Stomach smooth muscle (tissue), 2 donors: ENCODE data around the gene ADIRF.
A peak's percentile ranks its signal among the peaks of the same experiment; 100 is the strongest.
"Not testable (repeated sequence)": the region's sequence is repeated elsewhere in the genome, so short reads cannot be mapped to it uniquely, and the experiment has no call there.

ENCODE experiments used
- H3K27ac ChIP-seq: one replicate; pipeline ENCODE4 v1.7.0; 2013; ENCODE audit warnings: mild to moderate bottlenecking, low read length, inconsistent platforms
- H3K27me3 ChIP-seq, 2 donors: one replicate each; pipeline ENCODE4 v1.7.0; 2013; ENCODE audit warnings: low read length in 2 of 2; ENCODE audit not compliant: insufficient read depth in 2 of 2, control insufficient read depth in 1 of 2
- H3K36me3 ChIP-seq, 2 donors: one replicate each; pipeline ENCODE4 v1.7.0; 2013; ENCODE audit warnings: low read length in 2 of 2; ENCODE audit not compliant: control insufficient read depth in 2 of 2, insufficient read depth in 2 of 2
- H3K4me1 ChIP-seq: one replicate; pipeline ENCODE4 v1.7.0; 2013; ENCODE audit warnings: low read length; ENCODE audit not compliant: control insufficient read depth, insufficient read depth
- H3K4me3 ChIP-seq, 2 donors: one replicate each; pipeline ENCODE4 v1.7.0; 2013; ENCODE audit warnings: low read length in 2 of 2
- H3K9ac ChIP-seq, 2 donors: one replicate each; pipeline ENCODE4 v1.7.0; 2013; ENCODE audit warnings: low read length in 2 of 2, mild to moderate bottlenecking in 1 of 2
- H3K9me3 ChIP-seq, 2 donors: one replicate each; pipeline ENCODE4 v1.7.0; 2013; ENCODE audit warnings: low read length in 2 of 2; ENCODE audit not compliant: control insufficient read depth in 2 of 2
- donor health status: healthy.
- donor health status: Pancreatic carcinoma.

ADIRF gene

GRCh38 chr10:86940076-86940475, 28.2 kb upstream of the ADIRF start:
- H3K9ac ChIP-seq, H3K4me3 ChIP-seq, H3K9me3 ChIP-seq, H3K36me3 ChIP-seq, H3K27ac ChIP-seq: not testable (repeated sequence)
- Histone ChIP-seq H3K4me1 (peaks cover 20% of the 10 kb centered on the region), H3K27me3 (peaks cover 7 to 24% of the 10 kb centered on the region in 2 donors)

DNA sequence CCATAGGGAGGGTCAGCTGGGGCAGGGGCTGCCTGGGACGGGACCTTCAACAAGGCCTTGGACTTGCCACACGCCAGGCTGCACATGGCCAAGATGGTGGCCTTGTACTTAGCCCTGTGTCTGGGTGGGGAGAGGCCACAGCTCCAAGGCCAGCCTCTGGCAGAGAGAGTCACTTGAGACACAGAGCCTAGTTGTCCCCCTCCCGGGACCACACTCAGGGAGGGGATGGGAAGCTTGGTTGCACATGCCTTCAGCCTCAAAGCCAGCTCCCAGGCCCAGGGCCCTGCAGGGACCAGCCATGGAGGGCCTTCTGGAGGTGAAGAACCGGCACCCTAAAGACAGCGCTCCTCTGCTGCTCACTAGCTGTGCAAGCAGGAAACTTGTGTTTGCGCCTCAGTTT, 27.6 kb upstream of the ADIRF start:
- H3K36me3 ChIP-seq = peaks cover 0 to 2% of the 10 kb centered on the region in 2 donors

GRCh38 chr10:86941426-86941825, 26.9 kb upstream of the ADIRF start:
- no peaks in the 10 kb centered on the region for H3K9me3 ChIP-seq
- H3K36me3 ChIP-seq = peaks cover 0 to under 1% of the 10 kb centered on the region in 2 donors
- H3K27me3 ChIP-seq = peaks cover 18 to 24% of the 10 kb centered on the region in 2 donors
- peaks cover 32% of the 10 kb centered on the region for H3K4me1 ChIP-seq
- no peak overlapping the region for H3K4me3 ChIP-seq
- H3K27ac ChIP-seq = no peak overlapping the region
- H3K9ac ChIP-seq = no peak overlapping the region

More for the DNA sequence above, 27.6 kb upstream of the ADIRF start:
- H3K4me1 ChIP-seq = peaks cover 26% of the 10 kb centered on the region
- H3K27me3 ChIP-seq = peaks cover 11 to 24% of the 10 kb centered on the region in 2 donors
- H3K27ac ChIP-seq = no peak overlapping the region
- no peak overlapping the region for H3K4me3 ChIP-seq
- no peaks in the 10 kb centered on the region for H3K9me3 ChIP-seq
- no peak overlapping the region for H3K9ac ChIP-seq

DNA sequence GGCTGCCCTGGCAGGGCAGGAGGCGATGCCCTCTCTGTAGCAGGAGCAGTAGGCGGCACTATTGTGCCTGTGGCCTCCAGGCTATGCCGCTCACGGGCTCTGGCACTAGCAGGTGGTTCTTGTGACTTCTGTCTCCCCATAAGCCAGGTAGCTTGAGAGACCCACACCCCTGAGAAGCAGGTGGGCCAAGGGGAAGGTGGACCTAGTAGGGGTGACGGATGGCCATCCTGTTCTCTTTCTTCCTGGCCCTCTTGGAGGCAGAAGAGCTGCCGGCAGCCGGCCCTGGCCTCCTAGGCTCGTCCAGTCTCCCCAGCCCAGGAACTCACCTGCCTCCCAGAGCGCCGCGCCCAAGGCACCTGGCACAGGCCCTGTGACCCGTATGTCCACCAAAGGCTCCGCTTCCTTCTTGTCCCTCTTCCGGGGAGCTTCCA, 26.3 kb upstream of the ADIRF start:
- Histone ChIP-seq H3K27me3 (peaks cover 21 to 27% of the 10 kb centered on the region in 2 donors), H3K9me3 (no peaks in the 10 kb centered on the region), H3K4me3 (peak overlapping the region in 1 of 2 donors; percentile 35), H3K27ac (no peak overlapping the region), H3K4me1 (peaks cover 33% of the 10 kb centered on the region), H3K9ac (no peak overlapping the region), H3K36me3 (no peaks in the 10 kb centered on the region)

GRCh38 chr10:86942441-86943315, 25.6 kb upstream of the ADIRF start:
- H3K9me3 ChIP-seq = no peaks in the 10 kb centered on the region
- H3K4me1 ChIP-seq = peaks cover 31% of the 10 kb centered on the region
- H3K27ac ChIP-seq = no peak overlapping the region
- H3K27me3 ChIP-seq = peaks cover 23 to 28% of the 10 kb centered on the region in 2 donors
- H3K4me3 ChIP-seq = peak overlapping the region in 1 of 2 donors; percentile 35
- H3K36me3 ChIP-seq = no peaks in the 10 kb centered on the region
- no peak overlapping the region for H3K9ac ChIP-seq

GRCh38 chr10:86943316-86944030, 24.8 kb upstream of the ADIRF start:
- Histone ChIP-seq H3K4me3 (no peak overlapping the region), H3K9me3 (no peaks in the 10 kb centered on the region), H3K4me1 (peaks cover 30% of the 10 kb centered on the region), H3K36me3 (no peaks in the 10 kb centered on the region), H3K9ac (no peak overlapping the region), H3K27ac (no peak overlapping the region), H3K27me3 (peaks cover 23 to 28% of the 10 kb centered on the region in 2 donors)

GRCh38 chr10:86944031-86944419, 24.3 kb upstream of the ADIRF start:
- Histone ChIP-seq H3K27ac (no peak overlapping the region), H3K36me3 (no peaks in the 10 kb centered on the region), H3K27me3 (peaks cover 23 to 28% of the 10 kb centered on the region in 2 donors), H3K9ac (no peak overlapping the region), H3K4me3 (no peak overlapping the region), H3K9me3 (no peaks in the 10 kb centered on the region), H3K4me1 (peaks cover 28% of the 10 kb centered on the region)

GRCh38 chr10:86944471-86944870, 23.8 kb upstream of the ADIRF start:
- no peak overlapping the region for H3K4me3 ChIP-seq
- H3K4me1 ChIP-seq = peaks cover 26% of the 10 kb centered on the region
- H3K27ac ChIP-seq = no peak overlapping the region
- no peaks in the 10 kb centered on the region for H3K9me3 ChIP-seq
- peaks cover 23 to 28% of the 10 kb centered on the region in 2 donors for H3K27me3 ChIP-seq
- no peak overlapping the region for H3K9ac ChIP-seq
- no peaks in the 10 kb centered on the region for H3K36me3 ChIP-seq

DNA sequence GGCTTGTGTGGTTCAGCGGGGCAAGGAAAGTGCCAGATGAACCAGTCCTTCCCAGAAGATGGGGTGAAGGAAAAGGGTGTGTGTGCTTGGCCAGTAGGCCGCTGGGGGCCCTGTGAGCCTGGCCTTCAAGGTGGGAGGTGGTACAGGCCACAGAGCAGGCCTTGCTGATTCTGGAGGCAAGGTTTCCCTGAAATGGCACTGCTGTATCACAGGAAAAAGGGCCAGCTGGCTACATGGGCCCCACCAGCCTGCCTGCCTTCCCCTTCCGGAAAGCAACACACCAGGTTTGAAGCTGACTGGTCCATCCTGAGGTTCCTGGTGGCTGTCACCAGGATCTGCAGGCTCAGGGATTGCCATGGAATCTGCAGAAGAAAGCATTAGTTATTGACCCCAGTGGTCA, 23.4 kb upstream of the ADIRF start:
- Histone ChIP-seq H3K4me1 (peaks cover 22% of the 10 kb centered on the region), H3K27me3 (peaks cover 23 to 28% of the 10 kb centered on the region in 2 donors), H3K4me3 (no peak overlapping the region), H3K9me3 (no peaks in the 10 kb centered on the region), H3K27ac (no peak overlapping the region), H3K9ac (no peak overlapping the region), H3K36me3 (no peaks in the 10 kb centered on the region)

GRCh38 chr10:86945361-86946212, 22.7 kb upstream of the ADIRF start:
- H3K27ac ChIP-seq = no peak overlapping the region
- H3K9me3 ChIP-seq = no peaks in the 10 kb centered on the region
- H3K4me1 ChIP-seq = peaks cover 22% of the 10 kb centered on the region
- no peaks in the 10 kb centered on the region for H3K36me3 ChIP-seq
- peak overlapping the region in 1 of 2 donors; percentile 42 for H3K9ac ChIP-seq
- H3K27me3 ChIP-seq = peaks cover 23 to 28% of the 10 kb centered on the region in 2 donors
- peak overlapping the region in 1 of 2 donors; percentile 29 for H3K4me3 ChIP-seq
